Caki2 (cell line): Measurements from ENCODE around the gene CSRP1. TPM values are rescaled to one million over a fixed set of nuclear protein-coding genes. Genes with fewer than 3 reads are reported as not detected.
A peak's percentile ranks its signal among the peaks of the same experiment; 100 is the strongest.
"Not testable (repeated sequence)": the region's sequence is repeated elsewhere in the genome, so short reads cannot be mapped to it uniquely, and the experiment has no call there.

Experiments
- DNase-seq: peaks from one replicate; pipeline ENCODE4 v3.0.0-alpha.2; 2015; ENCODE audit warnings: low read depth
- in situ Hi-C: cut with HindIII; loops from 2 replicates; pipeline ENCODE4 v1.10.0; 2016; ENCODE audit warnings: low sequenced_read_pairs, low pct_unique_long_range_greater_than_20kb, mixed read lengths
- total RNA-seq: library from RNA; depleted of rRNA; stranded (reverse); fragments of >200 nt; shearing (Covaris generic); gene quantifications from 2 replicates; pipeline ENCODE4 v1.2.3, GENCODE V29; 2014; ENCODE audit warnings: low replicate concordance

Gene CSRP1
- total RNA-seq, 1 experiment from 2014 or later, result 235 TPM

GRCh38 chr1:201488830-201489589 is 17.9 kb downstream of the CSRP1 start:
- DNase-seq, result peak; percentile 90
- in situ Hi-C loops, result no loop called here

- in situ Hi-C loops, result no loop called here
- no peak for DNase-seq
These were observed 19.2 kb downstream of the CSRP1 start for GRCh38 chr1:201487742-201488141.

GRCh38 chr1:201486187-201486586 is 20.7 kb downstream of the CSRP1 start:
- in situ Hi-C loops, result no loop called here
- DNase-seq, result no peak

- DNase-seq, result no peak
- in situ Hi-C loops, result no loop called here
These were observed 21.6 kb downstream of the CSRP1 start for GRCh38 chr1:201485184-201485774.

GRCh38 chr1:201483373-201483949 is 23.5 kb downstream of the CSRP1 start:
- DNase-seq, result no peak
- in situ Hi-C loops, result no loop called here

GRCh38 chr1:201482755-201483154 is 24.2 kb downstream of the CSRP1 start:
- no peak for DNase-seq
- in situ Hi-C loops, result no loop called here

GRCh38 chr1:201481761-201482493 is 25.0 kb downstream of the CSRP1 start:
- peak; percentile 66 for DNase-seq
- in situ Hi-C loops, result no loop called here

- in situ Hi-C loops, result no loop called here
- no peak for DNase-seq
These were observed 25.9 kb downstream of the CSRP1 start for GRCh38 chr1:201481004-201481380.

GRCh38 chr1:201480231-201481003 is 26.5 kb downstream of the CSRP1 start:
- in situ Hi-C loops, result no loop called here
- DNase-seq, result peak; percentile 95

GRCh38 chr1:201479201-201479730 is 27.7 kb downstream of the CSRP1 start:
- in situ Hi-C loops, result no loop called here
- DNase-seq, result no peak

GRCh38 chr1:201478666-201479065 is 28.3 kb downstream of the CSRP1 start:
- in situ Hi-C loops, DNase-seq: not testable (repeated sequence)

GRCh38 chr1:201476670-201477344 is 30.1 kb downstream of the CSRP1 start:
- peak; percentile 56 for DNase-seq
- in situ Hi-C loops, result no loop called here

GRCh38 chr1:201475915-201476669 is 30.8 kb downstream of the CSRP1 start:
- in situ Hi-C loops, result no loop called here
- DNase-seq, result no peak

GRCh38 chr1:201475130-201475529 is 31.8 kb downstream of the CSRP1 start:
- no peak for DNase-seq
- in situ Hi-C loops, result no loop called here

GRCh38 chr1:201473296-201473695 is 33.6 kb downstream of the CSRP1 start:
- in situ Hi-C loops, result no loop called here
- DNase-seq, result no peak

- DNase-seq, result not testable (repeated sequence)
These were observed 34.6 kb downstream of the CSRP1 start for GRCh38 chr1:201472321-201472720.

GRCh38 chr1:201471772-201472171 is 35.2 kb downstream of the CSRP1 start:
- in situ Hi-C loops, result no loop called here
- DNase-seq, result no peak

More at GRCh38 chr1:201472321-201472720, 34.6 kb downstream of the CSRP1 start:
- in situ Hi-C loops, result not testable (repeated sequence)
